OCI-LY1 (cell line): ENCODE measurements around the gene CNTNAP4.

Source experiments
- H2AFZ ChIP-seq: fragments of 200-600 bp; sonication (generic), shearing (Covaris generic); 2 replicates; pipeline ENCODE4 v1.6.0; 2014; ENCODE audit warnings: antibody characterized with exemption, mild to moderate bottlenecking, low read length
- H3F3A ChIP-seq: fragments of 200-600 bp; sonication (generic), shearing (Covaris generic); 2 replicates; pipeline ENCODE4 v1.6.0; 2014; ENCODE audit warnings: mild to moderate bottlenecking, antibody characterized with exemption, low read length, moderate library complexity; ENCODE audit not compliant: insufficient read depth
- H3K27ac ChIP-seq: fragments of 200-600 bp; sonication (generic); 2 replicates; pipeline ENCODE4 v1.5.1; 2014; ENCODE audit warnings: low read length, mixed run types, mild to moderate bottlenecking, low read depth; ENCODE audit not compliant: poor library complexity, severe bottlenecking
- H3K27me3 ChIP-seq: fragments of 200-600 bp; sonication (generic); 2 replicates; pipeline ENCODE4 v1.6.0; 2014; ENCODE audit warnings: antibody characterized with exemption, mild to moderate bottlenecking, low read length, moderate library complexity; ENCODE audit not compliant: insufficient read depth
- H3K36me3 ChIP-seq: fragments of 200-600 bp; sonication (generic); 2 replicates; pipeline ENCODE4 v1.6.1; 2014; ENCODE audit warnings: mild to moderate bottlenecking, antibody characterized with exemption, low read length, moderate library complexity, mixed read lengths; ENCODE audit not compliant: insufficient read depth
- H3K4me1 ChIP-seq: fragments of 200-600 bp; sonication (generic); 2 replicates; pipeline ENCODE4 v1.5.1; 2014; ENCODE audit warnings: mild to moderate bottlenecking, low read length, moderate library complexity; ENCODE audit not compliant: insufficient read depth, severe bottlenecking
- H3K4me2 ChIP-seq: fragments of 200-600 bp; sonication (generic), shearing (Covaris generic); 2 replicates; pipeline ENCODE4 v1.6.1; 2014; ENCODE audit warnings: low read length
- H3K4me3 ChIP-seq: fragments of 200-600 bp; sonication (generic); 2 replicates; pipeline ENCODE4 v1.5.1; 2014; ENCODE audit warnings: low read length, low read depth, mild to moderate bottlenecking, mixed read lengths; ENCODE audit not compliant: poor library complexity, severe bottlenecking
- H3K79me2 ChIP-seq: fragments of 200-600 bp; shearing (Covaris generic); 2 replicates; pipeline ENCODE4 v1.6.1; 2016; ENCODE audit warnings: mixed run types, low read length, mixed read lengths; ENCODE audit not compliant: insufficient read depth
- H3K9ac ChIP-seq: fragments of 200-600 bp; sonication (generic), shearing (Covaris generic); 2 replicates; pipeline ENCODE4 v1.6.1; 2014; ENCODE audit warnings: mild to moderate bottlenecking, low read length, mixed read lengths
- H3K9me2 ChIP-seq: fragments of 200-600 bp; sonication (generic), shearing (Covaris generic); 2 replicates; pipeline ENCODE4 v1.6.1; 2014; ENCODE audit warnings: low read depth, mild to moderate bottlenecking, low read length, mixed read lengths
- H3K9me3 ChIP-seq: fragments of 200-600 bp; shearing (Covaris generic); 2 replicates; pipeline ENCODE4 v1.6.1; 2014; ENCODE audit warnings: low read length, mixed read lengths
- H4K20me1 ChIP-seq: fragments of 200-600 bp; sonication (generic), shearing (Covaris generic); 2 replicates; pipeline ENCODE4 v1.6.0; 2016; ENCODE audit warnings: mild to moderate bottlenecking, low read length; ENCODE audit not compliant: insufficient read depth
- EZH2 ChIP-seq: fragments of 200-600 bp; sonication (generic), shearing (Covaris generic); IDR thresholded peaks from 2 replicates; pipeline ENCODE4 v1.8.0; 2017; ENCODE audit warnings: borderline replicate concordance, mixed run types, mild to moderate bottlenecking, antibody characterized with exemption, low read length, moderate library complexity, mixed read lengths
- TF ChIP-seq, protein P1 (sequence below): fragments of 200-600 bp; sonication (generic), shearing (Covaris generic); IDR thresholded peaks from 2 replicates; pipeline ENCODE4 v1.5.1; 2017; ENCODE audit warnings: mild to moderate bottlenecking, antibody characterized with exemption, low read length, moderate library complexity, mixed read lengths

Gene CNTNAP4

DNA sequence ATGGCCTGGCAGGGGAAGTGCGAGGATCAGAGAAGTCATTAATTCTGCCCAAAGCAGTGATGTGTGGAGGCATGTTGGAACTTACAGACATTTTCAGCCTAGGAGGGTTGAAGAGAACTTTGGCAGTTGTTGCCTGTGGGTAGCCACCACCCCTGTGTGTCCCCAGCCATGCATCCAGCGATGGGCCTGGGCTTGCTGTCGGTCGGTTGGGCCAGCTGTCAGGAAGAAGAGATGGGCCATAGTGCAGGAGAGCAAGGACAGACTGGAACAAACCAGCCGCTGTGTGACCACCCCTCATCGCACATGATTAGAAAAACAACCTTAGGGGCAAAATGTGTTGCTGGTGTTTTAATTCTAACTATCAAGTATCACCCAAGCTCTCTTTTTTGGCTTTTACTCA is 173.7 kb downstream of the CNTNAP4 start:
- Histone ChIP-seq H3K9ac (no peak overlapping the region), H3K4me1 (no peaks in the 10 kb centered on the region), H3K36me3 (no peaks in the 10 kb centered on the region), H3K27me3 (no peaks in the 10 kb centered on the region), H3F3A (no peaks in the 10 kb centered on the region), H3K4me2 (no peak overlapping the region), H2AFZ (no peak overlapping the region), H3K9me3 (no peaks in the 10 kb centered on the region), H3K27ac (no peak overlapping the region), H3K4me3 (no peak overlapping the region), H3K9me2 (no peaks in the 10 kb centered on the region), H4K20me1 (no peaks in the 10 kb centered on the region), H3K79me2 (no peaks in the 10 kb centered on the region)
- TF ChIP-seq EZH2: no peak
- TF ChIP-seq, protein P1, sequence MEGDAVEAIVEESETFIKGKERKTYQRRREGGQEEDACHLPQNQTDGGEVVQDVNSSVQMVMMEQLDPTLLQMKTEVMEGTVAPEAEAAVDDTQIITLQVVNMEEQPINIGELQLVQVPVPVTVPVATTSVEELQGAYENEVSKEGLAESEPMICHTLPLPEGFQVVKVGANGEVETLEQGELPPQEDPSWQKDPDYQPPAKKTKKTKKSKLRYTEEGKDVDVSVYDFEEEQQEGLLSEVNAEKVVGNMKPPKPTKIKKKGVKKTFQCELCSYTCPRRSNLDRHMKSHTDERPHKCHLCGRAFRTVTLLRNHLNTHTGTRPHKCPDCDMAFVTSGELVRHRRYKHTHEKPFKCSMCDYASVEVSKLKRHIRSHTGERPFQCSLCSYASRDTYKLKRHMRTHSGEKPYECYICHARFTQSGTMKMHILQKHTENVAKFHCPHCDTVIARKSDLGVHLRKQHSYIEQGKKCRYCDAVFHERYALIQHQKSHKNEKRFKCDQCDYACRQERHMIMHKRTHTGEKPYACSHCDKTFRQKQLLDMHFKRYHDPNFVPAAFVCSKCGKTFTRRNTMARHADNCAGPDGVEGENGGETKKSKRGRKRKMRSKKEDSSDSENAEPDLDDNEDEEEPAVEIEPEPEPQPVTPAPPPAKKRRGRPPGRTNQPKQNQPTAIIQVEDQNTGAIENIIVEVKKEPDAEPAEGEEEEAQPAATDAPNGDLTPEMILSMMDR: no peak

DNA sequence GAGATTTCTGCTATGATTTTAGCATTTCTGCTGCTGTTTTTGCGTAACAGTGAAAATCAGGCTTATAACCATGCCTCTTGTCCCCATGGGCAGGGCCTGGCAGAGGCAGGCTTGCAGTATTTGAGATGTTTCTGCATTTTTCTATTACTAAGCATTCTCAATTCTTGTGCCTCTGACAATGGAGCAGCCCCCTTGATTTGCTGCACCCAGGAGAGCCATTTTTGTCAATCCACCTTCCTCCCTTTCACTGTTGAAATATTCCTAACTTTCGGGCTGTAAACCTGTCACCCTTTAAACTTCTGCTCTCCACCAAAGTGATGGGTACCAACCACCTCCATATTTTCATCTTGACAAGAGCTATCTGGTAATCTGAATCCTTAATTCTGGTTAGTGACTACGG is 178.1 kb downstream of the CNTNAP4 start:
- Histone ChIP-seq H3K4me1 (no peaks in the 10 kb centered on the region), H3K79me2 (no peaks in the 10 kb centered on the region), H3K9me3 (no peaks in the 10 kb centered on the region), H3K4me3 (no peak overlapping the region), H3F3A (no peaks in the 10 kb centered on the region), H3K4me2 (no peak overlapping the region), H3K9ac (no peak overlapping the region), H3K27me3 (no peaks in the 10 kb centered on the region), H3K9me2 (no peaks in the 10 kb centered on the region), H4K20me1 (no peaks in the 10 kb centered on the region), H3K36me3 (no peaks in the 10 kb centered on the region), H2AFZ (no peak overlapping the region), H3K27ac (no peak overlapping the region)
- TF ChIP-seq, protein P1: no peak

DNA sequence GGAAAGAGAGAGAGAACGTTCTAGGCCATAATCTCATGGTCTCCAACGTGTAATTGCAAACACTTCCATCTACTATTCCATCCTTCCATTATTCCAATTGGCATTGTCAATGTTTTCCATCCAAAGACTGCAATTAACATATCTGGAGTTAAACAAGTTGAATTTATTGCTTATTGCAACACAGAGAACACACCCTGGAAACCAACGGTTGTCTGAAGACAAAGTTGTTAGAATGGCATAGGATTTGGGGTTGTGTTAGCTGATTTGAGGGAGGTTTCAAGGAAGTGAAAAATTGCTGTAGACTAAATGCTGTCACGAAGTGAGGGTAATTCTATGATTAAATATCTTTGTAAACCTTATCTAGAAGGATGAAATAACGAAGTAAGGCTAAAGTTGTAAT is 178.8 kb downstream of the CNTNAP4 start:
- H4K20me1 ChIP-seq: no peaks in the 10 kb centered on the region
- H3K9ac ChIP-seq: no peak overlapping the region
- H3K4me3 ChIP-seq: no peak overlapping the region
- no peaks in the 10 kb centered on the region for H3K79me2 ChIP-seq
- H3K4me2 ChIP-seq: no peak overlapping the region
- TF ChIP-seq EZH2: no peak
- TF ChIP-seq, protein P1: no peak
- no peaks in the 10 kb centered on the region for H3K9me2 ChIP-seq
- H3K27me3 ChIP-seq: no peaks in the 10 kb centered on the region
- H3K27ac ChIP-seq: no peak overlapping the region
- no peaks in the 10 kb centered on the region for H3K9me3 ChIP-seq
- H3F3A ChIP-seq: no peaks in the 10 kb centered on the region
- no peaks in the 10 kb centered on the region for H3K4me1 ChIP-seq
- no peak overlapping the region for H2AFZ ChIP-seq
- H3K36me3 ChIP-seq: no peaks in the 10 kb centered on the region
